ENCODE results near the gene COX18. TPM values are rescaled to one million over a fixed set of nuclear protein-coding genes. Genes with fewer than 3 reads are reported as not detected.
A peak's percentile ranks its signal among the peaks of the same experiment; 100 is the strongest.

COX18 gene
- polyA plus RNA-seq, 1 donor (not counting 4 experiments of a cell fraction or from before 2014, with no cell fraction given), result 11.4 TPM

DNA sequence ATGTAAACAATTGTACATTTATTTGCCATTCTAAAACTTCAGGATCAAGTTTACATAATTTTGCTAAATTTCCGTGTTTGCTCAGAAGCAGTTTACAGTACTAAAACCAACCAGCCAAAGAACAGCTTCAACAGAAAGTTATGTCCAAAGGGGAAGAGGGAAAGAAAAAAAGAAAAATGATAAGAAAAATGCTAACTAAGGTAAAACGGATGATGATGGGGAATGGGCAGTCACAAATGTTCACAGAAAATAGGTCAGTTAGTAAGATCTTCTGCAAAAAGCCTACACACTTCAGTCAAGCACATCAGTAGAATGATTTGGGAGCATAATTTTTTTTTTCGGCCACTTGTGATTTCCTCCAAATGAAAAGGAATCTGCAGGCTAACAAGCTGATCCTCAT lies 6.3 kb upstream of the COX18 start:
- FAIRE-seq, result no peak
- peaks cover 1% of the 10 kb centered on the region for H3K79me2 ChIP-seq (ENCODE audit: control insufficient read depth, insufficient read depth, low read length)
- H2AFZ ChIP-seq (ENCODE audit: control insufficient read depth, low read length), result no peak overlapping the region
- no peaks in the 10 kb centered on the region for H4K20me1 ChIP-seq (ENCODE audit: control insufficient read depth, extremely low read depth, insufficient read depth, low read length)
- TF ChIP-seq EZH2 (IDR thresholded peaks at IDR 0.05; ENCODE audit: low read length), result no peak
- TF ChIP-seq, protein P1, sequence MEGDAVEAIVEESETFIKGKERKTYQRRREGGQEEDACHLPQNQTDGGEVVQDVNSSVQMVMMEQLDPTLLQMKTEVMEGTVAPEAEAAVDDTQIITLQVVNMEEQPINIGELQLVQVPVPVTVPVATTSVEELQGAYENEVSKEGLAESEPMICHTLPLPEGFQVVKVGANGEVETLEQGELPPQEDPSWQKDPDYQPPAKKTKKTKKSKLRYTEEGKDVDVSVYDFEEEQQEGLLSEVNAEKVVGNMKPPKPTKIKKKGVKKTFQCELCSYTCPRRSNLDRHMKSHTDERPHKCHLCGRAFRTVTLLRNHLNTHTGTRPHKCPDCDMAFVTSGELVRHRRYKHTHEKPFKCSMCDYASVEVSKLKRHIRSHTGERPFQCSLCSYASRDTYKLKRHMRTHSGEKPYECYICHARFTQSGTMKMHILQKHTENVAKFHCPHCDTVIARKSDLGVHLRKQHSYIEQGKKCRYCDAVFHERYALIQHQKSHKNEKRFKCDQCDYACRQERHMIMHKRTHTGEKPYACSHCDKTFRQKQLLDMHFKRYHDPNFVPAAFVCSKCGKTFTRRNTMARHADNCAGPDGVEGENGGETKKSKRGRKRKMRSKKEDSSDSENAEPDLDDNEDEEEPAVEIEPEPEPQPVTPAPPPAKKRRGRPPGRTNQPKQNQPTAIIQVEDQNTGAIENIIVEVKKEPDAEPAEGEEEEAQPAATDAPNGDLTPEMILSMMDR (optimal IDR thresholded peaks at IDR 0.05 in 1 of 3, IDR thresholded peaks at IDR 0.05 in 1 of 3, conservative IDR thresholded peaks at IDR 0.05 in 1 of 3; ENCODE audit: extremely low read depth in 1 of 3, insufficient read depth in 2 of 3, low read length in 3 of 3), result no peak
- no peaks in the 10 kb centered on the region for H3K27me3 ChIP-seq (ENCODE audit: control insufficient read depth, extremely low read depth, insufficient read depth, low read length)
- H3K4me3 ChIP-seq (ENCODE audit: control insufficient read depth in 2 of 3, extremely low read depth in 1 of 3, insufficient read depth in 2 of 3, low read depth in 1 of 3, low read length in 3 of 3), result no peak overlapping the region
- H3K36me3 ChIP-seq (ENCODE audit: control insufficient read depth in 2 of 2, extremely low read depth in 1 of 2, insufficient read depth in 2 of 2, low read length in 2 of 2), result peaks cover 7 to 10% of the 10 kb centered on the region in 2 experiments
- dilution Hi-C loops (cut with MboI; ENCODE audit: extremely low pct_ligation_motif_present, low sequenced_read_pairs), result no loop called here
- no peak overlapping the region for H3K27ac ChIP-seq (ENCODE audit: control insufficient read depth, insufficient read depth, low read length)
- no peaks in the 10 kb centered on the region for H3K9me1 ChIP-seq (ENCODE audit: control insufficient read depth, extremely low read depth, insufficient read depth, low read length)
- no peak overlapping the region for H3K4me2 ChIP-seq (ENCODE audit: control insufficient read depth, extremely low read depth, insufficient read depth, low read depth, low read length)
- no peaks in the 10 kb centered on the region for H3K4me1 ChIP-seq (ENCODE audit: control insufficient read depth, extremely low read depth, insufficient read depth, low read length)
- no peaks in the 10 kb centered on the region for H3K9me3 ChIP-seq (ENCODE audit: control insufficient read depth, low read depth, low read length)
- DNase-seq (ENCODE audit: low read depth, low spot score), result no peak
- no peak overlapping the region for H3K9ac ChIP-seq (ENCODE audit: control insufficient read depth, extremely low read depth, insufficient read depth, low read length)

DNA sequence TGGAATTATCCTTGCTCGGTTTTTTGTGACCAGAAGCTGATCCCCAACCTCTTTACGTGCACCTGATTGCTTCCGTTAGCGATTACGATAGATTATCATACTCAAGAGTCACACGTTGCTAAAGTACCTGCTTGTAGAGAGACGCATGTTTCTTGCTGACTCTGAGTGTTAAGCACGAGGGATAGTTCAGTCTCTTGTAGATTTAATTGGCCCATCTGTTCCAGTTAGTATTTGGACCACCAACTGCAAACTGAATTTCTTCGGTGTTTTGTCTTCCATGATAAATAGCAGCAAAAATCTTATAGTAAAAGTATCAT lies 516 bp upstream of the COX18 start:
- H3K4me2 ChIP-seq (ENCODE audit: control insufficient read depth, extremely low read depth, insufficient read depth, low read depth, low read length), result peak overlapping the region; percentile 95
- H3K9me1 ChIP-seq (ENCODE audit: control insufficient read depth, extremely low read depth, insufficient read depth, low read length), result no peaks in the 10 kb centered on the region
- no peaks in the 10 kb centered on the region for H3K27me3 ChIP-seq (ENCODE audit: control insufficient read depth, extremely low read depth, insufficient read depth, low read length)
- TF ChIP-seq, protein P1 (optimal IDR thresholded peaks at IDR 0.05 in 1 of 3, IDR thresholded peaks at IDR 0.05 in 1 of 3, conservative IDR thresholded peaks at IDR 0.05 in 1 of 3; ENCODE audit: extremely low read depth in 1 of 3, insufficient read depth in 2 of 3, low read length in 3 of 3), result no peak
- no peaks in the 10 kb centered on the region for H3K9me3 ChIP-seq (ENCODE audit: control insufficient read depth, low read depth, low read length)
- H3K9ac ChIP-seq (ENCODE audit: control insufficient read depth, extremely low read depth, insufficient read depth, low read length), result peak overlapping the region; percentile 84
- H4K20me1 ChIP-seq (ENCODE audit: control insufficient read depth, extremely low read depth, insufficient read depth, low read length), result no peaks in the 10 kb centered on the region
- peak overlapping the region; percentile 57 for H2AFZ ChIP-seq (ENCODE audit: control insufficient read depth, low read length)
- FAIRE-seq (no peak), DNase-seq (ENCODE audit: low read depth, low spot score) (no peak)
- dilution Hi-C loops (cut with MboI; ENCODE audit: extremely low pct_ligation_motif_present, low sequenced_read_pairs), result no loop called here
- peaks cover 5% of the 10 kb centered on the region for H3K79me2 ChIP-seq (ENCODE audit: control insufficient read depth, insufficient read depth, low read length)
- peaks cover 8% of the 10 kb centered on the region for H3K4me1 ChIP-seq (ENCODE audit: control insufficient read depth, extremely low read depth, insufficient read depth, low read length)
- H3K4me3 ChIP-seq (ENCODE audit: control insufficient read depth in 2 of 3, extremely low read depth in 1 of 3, insufficient read depth in 2 of 3, low read depth in 1 of 3, low read length in 3 of 3), result peak overlapping the region; percentile 41 to 86 (median 79)
- peaks cover 3 to 6% of the 10 kb centered on the region in 2 experiments for H3K36me3 ChIP-seq (ENCODE audit: control insufficient read depth in 2 of 2, extremely low read depth in 1 of 2, insufficient read depth in 2 of 2, low read length in 2 of 2)
- peak overlapping the region; percentile 90 for H3K27ac ChIP-seq (ENCODE audit: control insufficient read depth, insufficient read depth, low read length)

Measured in keratinocyte (primary cell).